GM12878 (cell line): Measurements from ENCODE around the gene RAET1G. TPM values are rescaled to one million over a fixed set of nuclear protein-coding genes. Genes with fewer than 3 reads are reported as not detected.

ENCODE experiments used
- ATAC-seq: fragments of 200-7000 bp; cut with Tn5 transposase; 3 replicates; pipeline ENCODE4 v1.9.1; 2020; ENCODE audit warnings: mild to moderate bottlenecking, moderate library complexity
- BruUV-seq: library from RNA; stranded (reverse); fragments of 400-500 nt; replicated peaks from 2 replicates; lab custom pipeline; 2021; lab: Mats Ljungman, UMichigan
- CTCF ChIA-PET: fragments of 300-600 bp; sonication (Branson Sonifier 250); formaldehyde crosslinking; extraction: SDS; loops from one replicate; lab custom pipeline; 2021; ENCODE audit warnings: inconsistent platforms; lab: Yijun Ruan, JAX
- POLR2A ChIA-PET: fragments of 350-600 bp; formaldehyde crosslinking; extraction: SDS; loops from one replicate; lab custom pipeline; 2021; ENCODE audit warnings: inconsistent platforms; lab: Charles Lee
- RAD21 ChIA-PET: fragments of 300-600 bp; sonication (Branson Sonifier 250); formaldehyde crosslinking; loops from one replicate; lab custom pipeline; 2023; ENCODE audit warnings: antibody characterized with exemption; ENCODE audit not compliant: unreplicated experiment; lab: Charles Lee
- SMC1A ChIA-PET: fragments of 300-600 bp; sonication (Branson Sonifier 250); formaldehyde crosslinking; loops from one replicate; lab custom pipeline; 2023; ENCODE audit not compliant: unreplicated experiment, uncharacterized antibody; lab: Charles Lee
- DNase-seq: peaks from one replicate; pipeline ENCODE4 v3.0.0-alpha.2; 2011; ENCODE audit warnings: low read depth, low spot score
- FAIRE-seq: peaks from 3 replicates; lab custom pipeline; 2011; peaks lifted over from hg19 to GRCh38; lab: Jason Lieb, UNC
- H2AFZ ChIP-seq: 2 replicates; pipeline ENCODE4 v1.6.0; 2011; ENCODE audit warnings: low read depth, low read length, control low read depth; ENCODE audit not compliant: control insufficient read depth
- H3K27ac ChIP-seq: 2 replicates; pipeline ENCODE4 v1.5.1; 2011; ENCODE audit warnings: control low read depth; ENCODE audit not compliant: control insufficient read depth, insufficient read depth
- H3K27me3 ChIP-seq, 2 experiments: replicated peaks in 1 of 2; 2 replicates each; pipeline versions ENCODE4 v1.6.0 to v1.6.1; 2011; ENCODE audit warnings: low read length in 1 of 2; ENCODE audit not compliant: control insufficient read depth in 2 of 2, insufficient read depth in 2 of 2
- H3K36me3 ChIP-seq, 2 experiments: 2 replicates each; pipeline ENCODE4 v1.5.1; 2011; ENCODE audit warnings: low read length in 1 of 2; ENCODE audit not compliant: control insufficient read depth in 2 of 2, insufficient read depth in 2 of 2
- H3K4me1 ChIP-seq: 2 replicates; pipeline ENCODE4 v1.6.1; 2011; ENCODE audit warnings: mild to moderate bottlenecking, low read length, moderate library complexity, mixed read lengths; ENCODE audit not compliant: control insufficient read depth, insufficient read depth
- H3K4me2 ChIP-seq: 2 replicates; pipeline ENCODE4 v1.6.0; 2011; ENCODE audit warnings: control low read depth; ENCODE audit not compliant: control insufficient read depth, insufficient read depth
- H3K4me3 ChIP-seq: fragments of 200-600 bp; sonication (generic); 2 replicates; pipeline ENCODE4 v1.5.1; 2016
- H3K79me2 ChIP-seq: 2 replicates; pipeline ENCODE4 v1.6.0; 2011; ENCODE audit warnings: low read length; ENCODE audit not compliant: control insufficient read depth, insufficient read depth
- H3K9ac ChIP-seq: 2 replicates; pipeline ENCODE4 v1.8.0; 2011; ENCODE audit warnings: low read length, control low read depth, mixed read lengths; ENCODE audit not compliant: control insufficient read depth, insufficient read depth
- H3K9me3 ChIP-seq: replicated peaks from 3 replicates; pipeline ENCODE4 v1.5.1; 2011; ENCODE audit warnings: mild to moderate bottlenecking, low read length; ENCODE audit not compliant: control insufficient read depth, insufficient read depth
- H4K20me1 ChIP-seq: 2 replicates; pipeline ENCODE4 v1.6.0; 2011; ENCODE audit not compliant: control insufficient read depth, insufficient read depth
- BCL11A ChIP-seq: IDR thresholded peaks from 2 replicates; pipeline ENCODE4 v1.6.1; 2011; ENCODE audit warnings: low read depth, low read length
- CREB1 ChIP-seq: IDR thresholded peaks from 2 replicates; pipeline ENCODE4 v1.6.1; 2012; ENCODE audit warnings: low read depth, mild to moderate bottlenecking, inconsistent platforms
- GATAD2B ChIP-seq: fragments of 450-650 bp; conservative IDR thresholded peaks from 2 replicates; pipeline ENCODE4 v1.6.1; 2017; ENCODE audit warnings: low read depth, mild to moderate bottlenecking, moderate library complexity
- IRF4 ChIP-seq: IDR thresholded peaks from 2 replicates; pipeline ENCODE4 v1.6.1; 2011; ENCODE audit warnings: low read depth, low read length
- MEF2B ChIP-seq: fragments of 450-650 bp; IDR thresholded peaks from 2 replicates; pipeline ENCODE4 v1.6.1; 2018; ENCODE audit warnings: mild to moderate bottlenecking, moderate library complexity; ENCODE audit not compliant: partially characterized antibody, poor library complexity, severe bottlenecking
- NR2C2 ChIP-seq: IDR thresholded peaks from 2 replicates; pipeline ENCODE4 v1.6.1; 2011; ENCODE audit warnings: borderline replicate concordance, low read depth; ENCODE audit not compliant: control insufficient read depth, insufficient read length
- NRF1 ChIP-seq: conservative IDR thresholded peaks from 2 replicates; pipeline ENCODE4 v1.6.1; 2011; ENCODE audit warnings: mild to moderate bottlenecking, low read depth, low read length, improper control_type of control experiment
- RCOR1 ChIP-seq: conservative IDR thresholded peaks from 2 replicates; pipeline ENCODE4 v1.6.1; 2012; ENCODE audit warnings: low read depth, low read length, improper control_type of control experiment
- RELA ChIP-seq: fragments of 450-650 bp; IDR thresholded peaks from 2 replicates; pipeline ENCODE4 v1.8.0; 2014; ENCODE audit warnings: borderline replicate concordance; ENCODE audit not compliant: partially characterized antibody
- SMAD5 ChIP-seq: IDR thresholded peaks from 2 replicates; pipeline ENCODE4 v1.6.1; 2016; ENCODE audit warnings: antibody characterized with exemption, low read depth
- SPI1 ChIP-seq: IDR thresholded peaks from 2 replicates; pipeline ENCODE4 v1.6.1; 2011; ENCODE audit warnings: low read depth, mild to moderate bottlenecking, low read length, moderate library complexity, borderline replicate concordance; ENCODE audit not compliant: insufficient read depth
- SREBF2 ChIP-seq: IDR thresholded peaks from 2 replicates; pipeline ENCODE4 v1.6.1; 2012; ENCODE audit warnings: mild to moderate bottlenecking, low read length
- WGBS: methylation state at CpG from one replicate; pipeline ENCODE4 v1.1.6; 2016; ENCODE audit warnings: low lambda C conversion rate; ENCODE audit not compliant: insufficient replicate concordance, insufficient coverage; ENCODE audit errors: missing lambda C conversion rate; 5-methylcytosine and 5-hydroxymethylcytosine counted together
- in situ Hi-C: fragments of 300-500 bp; cut with MboI; formaldehyde crosslinking; loops from 9 replicates; pipeline ENCODE4 v1.14.3; 2018; ENCODE audit warnings: mixed read lengths
- intact Hi-C: fragments of 100-400 bp; cut with micrococcal nuclease; formaldehyde crosslinking; loops from one replicate; pipeline ENCODE4 v1.14.2; 2022; ENCODE audit not compliant: unreplicated experiment
- polyA plus RNA-seq, 11 experiments: library from polyadenylated mRNA; depleted of rRNA in 4 of 11; unstranded in 6 of 11; stranded (reverse) in 5 of 11; fragments of >200 nt; fragmentation: Nextera tagmentation in 4 of 11; fragmentation: Illumina TruSeq in 1 of 11; extraction: Ambion mirVana in 4 of 11; extraction: Trizol in 1 of 11; gene quantifications; 1 replicate in 1 of 11; 2 replicates in 10 of 11; pipeline versions ENCODE4 v1.2.1 to v1.2.3, GENCODE V29; 2011 to 2016; ENCODE audit warnings: inconsistent platforms in 2 of 11, missing spikeins in 2 of 11, low read depth in 1 of 11
- total RNA-seq, 4 experiments: library from RNA; depleted of rRNA in 3 of 4; stranded (reverse); fragments of >200 nt in 3 of 4; fragmentation: Illumina TruSeq in 1 of 4; extraction: Trizol in 1 of 4; gene quantifications; 2 replicates each; pipeline versions ENCODE4 v1.2.1 to v1.2.3, GENCODE V29; 2013 to 2021
- TF ChIP-seq, protein P1 (sequence below): fragments of 450-650 bp; formaldehyde crosslinking; IDR thresholded peaks from 2 replicates; pipeline ENCODE4 v1.4.0; 2020; ENCODE audit warnings: mild to moderate bottlenecking, moderate library complexity
- TF ChIP-seq, protein P2 (sequence below): fragments of 450-650 bp; IDR thresholded peaks from 2 replicates; pipeline ENCODE4 v1.6.1; 2017; ENCODE audit warnings: mild to moderate bottlenecking, moderate library complexity

RAET1G gene
- total and polyA plus RNA-seq, 10 of the 15 experiments (the other 5 are each of a cell fraction or from before 2014, with no cell fraction given): not detected

DNA sequence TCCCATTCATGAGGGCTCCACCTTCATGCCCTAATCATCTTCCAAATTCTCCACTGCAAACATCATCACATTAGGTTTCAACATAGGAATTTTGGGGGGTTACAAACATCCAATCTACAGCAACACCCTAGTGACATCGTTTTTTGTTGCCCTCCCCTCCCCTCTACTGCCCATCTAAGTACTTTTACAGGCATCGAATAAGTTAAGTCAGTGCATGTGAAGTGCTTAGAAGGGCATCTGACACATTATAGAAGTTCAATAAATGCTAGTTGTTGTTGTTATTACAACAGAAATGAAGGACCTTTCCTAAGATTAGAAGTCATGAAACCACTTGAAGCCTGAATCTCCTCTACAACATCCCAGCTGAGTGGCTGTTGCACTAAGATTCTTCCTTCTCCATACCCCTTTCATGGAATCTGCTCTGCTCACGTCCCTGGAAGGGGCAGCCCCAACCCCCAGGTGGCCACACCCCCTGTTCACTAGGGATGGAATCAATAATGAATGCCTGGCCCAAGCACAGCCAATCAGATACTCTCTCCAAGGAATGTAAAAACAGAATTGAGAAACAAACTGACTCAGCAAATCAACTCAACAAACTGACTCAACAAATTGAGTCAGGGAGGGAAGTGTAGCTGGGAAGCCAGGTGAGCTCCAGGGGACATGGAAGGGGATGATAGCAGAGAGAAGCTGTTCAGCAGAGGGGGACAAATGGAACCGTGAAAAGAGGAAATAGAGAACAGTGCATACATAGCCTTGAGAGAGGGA lies 54.9 kb downstream of the RAET1G start:
- Histone ChIP-seq H3K79me2 (no peaks in the 10 kb centered on the region), H4K20me1 (no peaks in the 10 kb centered on the region), H3K4me1 (no peaks in the 10 kb centered on the region; the same call in 1 of the 2 replicates), H3K9me3 (no peaks in the 10 kb centered on the region; the same call in 1 of the 3 replicates), H3K4me3 (no peak overlapping the region), H3K27ac (no peak overlapping the region), H3K27me3 (peaks cover 0 to 2% of the 10 kb centered on the region in 2 experiments), H3K4me2 (no peak overlapping the region), H3K9ac (no peak overlapping the region), H3K36me3 (no peaks in the 10 kb centered on the region), H2AFZ (no peak overlapping the region)
- BruUV-seq: no TSS peak
- no peak for ATAC-seq
- in situ Hi-C loops: no loop called here
- no peak for DNase-seq
- ChIA-PET SMC1A (no interaction called here), CTCF (interaction anchor here (0.5 to 3.7 kb wide), 3 partner anchors 33 to 585 kb away, joined by 3 to 17 read pairs (median 12); no protein-coding TSS in a partner anchor), RAD21 (no interaction called here), POLR2A (no interaction called here)
- FAIRE-seq: no peak
- intact Hi-C loops: loop anchor here (10.0 kb wide), 1 partner anchor 143 kb away; no protein-coding TSS in a partner anchor
- 8% methylated on average over 4 of the region's 4 CpGs for WGBS
- TF ChIP-seq BCL11A (no peak), SREBF2 (no peak), MEF2B (no peak), IRF4 (no peak), NR2C2 (no peak), GATAD2B (no peak), SMAD5 (no peak), NRF1 (no peak), RELA (no peak), RCOR1 (no peak), SPI1 (no peak), CREB1 (no peak)
- TF ChIP-seq, protein P1, sequence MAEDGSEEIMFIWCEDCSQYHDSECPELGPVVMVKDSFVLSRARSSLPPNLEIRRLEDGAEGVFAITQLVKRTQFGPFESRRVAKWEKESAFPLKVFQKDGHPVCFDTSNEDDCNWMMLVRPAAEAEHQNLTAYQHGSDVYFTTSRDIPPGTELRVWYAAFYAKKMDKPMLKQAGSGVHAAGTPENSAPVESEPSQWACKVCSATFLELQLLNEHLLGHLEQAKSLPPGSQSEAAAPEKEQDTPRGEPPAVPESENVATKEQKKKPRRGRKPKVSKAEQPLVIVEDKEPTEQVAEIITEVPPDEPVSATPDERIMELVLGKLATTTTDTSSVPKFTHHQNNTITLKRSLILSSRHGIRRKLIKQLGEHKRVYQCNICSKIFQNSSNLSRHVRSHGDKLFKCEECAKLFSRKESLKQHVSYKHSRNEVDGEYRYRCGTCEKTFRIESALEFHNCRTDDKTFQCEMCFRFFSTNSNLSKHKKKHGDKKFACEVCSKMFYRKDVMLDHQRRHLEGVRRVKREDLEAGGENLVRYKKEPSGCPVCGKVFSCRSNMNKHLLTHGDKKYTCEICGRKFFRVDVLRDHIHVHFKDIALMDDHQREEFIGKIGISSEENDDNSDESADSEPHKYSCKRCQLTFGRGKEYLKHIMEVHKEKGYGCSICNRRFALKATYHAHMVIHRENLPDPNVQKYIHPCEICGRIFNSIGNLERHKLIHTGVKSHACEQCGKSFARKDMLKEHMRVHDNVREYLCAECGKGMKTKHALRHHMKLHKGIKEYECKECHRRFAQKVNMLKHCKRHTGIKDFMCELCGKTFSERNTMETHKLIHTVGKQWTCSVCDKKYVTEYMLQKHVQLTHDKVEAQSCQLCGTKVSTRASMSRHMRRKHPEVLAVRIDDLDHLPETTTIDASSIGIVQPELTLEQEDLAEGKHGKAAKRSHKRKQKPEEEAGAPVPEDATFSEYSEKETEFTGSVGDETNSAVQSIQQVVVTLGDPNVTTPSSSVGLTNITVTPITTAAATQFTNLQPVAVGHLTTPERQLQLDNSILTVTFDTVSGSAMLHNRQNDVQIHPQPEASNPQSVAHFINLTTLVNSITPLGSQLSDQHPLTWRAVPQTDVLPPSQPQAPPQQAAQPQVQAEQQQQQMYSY: no peak
- TF ChIP-seq, protein P2, sequence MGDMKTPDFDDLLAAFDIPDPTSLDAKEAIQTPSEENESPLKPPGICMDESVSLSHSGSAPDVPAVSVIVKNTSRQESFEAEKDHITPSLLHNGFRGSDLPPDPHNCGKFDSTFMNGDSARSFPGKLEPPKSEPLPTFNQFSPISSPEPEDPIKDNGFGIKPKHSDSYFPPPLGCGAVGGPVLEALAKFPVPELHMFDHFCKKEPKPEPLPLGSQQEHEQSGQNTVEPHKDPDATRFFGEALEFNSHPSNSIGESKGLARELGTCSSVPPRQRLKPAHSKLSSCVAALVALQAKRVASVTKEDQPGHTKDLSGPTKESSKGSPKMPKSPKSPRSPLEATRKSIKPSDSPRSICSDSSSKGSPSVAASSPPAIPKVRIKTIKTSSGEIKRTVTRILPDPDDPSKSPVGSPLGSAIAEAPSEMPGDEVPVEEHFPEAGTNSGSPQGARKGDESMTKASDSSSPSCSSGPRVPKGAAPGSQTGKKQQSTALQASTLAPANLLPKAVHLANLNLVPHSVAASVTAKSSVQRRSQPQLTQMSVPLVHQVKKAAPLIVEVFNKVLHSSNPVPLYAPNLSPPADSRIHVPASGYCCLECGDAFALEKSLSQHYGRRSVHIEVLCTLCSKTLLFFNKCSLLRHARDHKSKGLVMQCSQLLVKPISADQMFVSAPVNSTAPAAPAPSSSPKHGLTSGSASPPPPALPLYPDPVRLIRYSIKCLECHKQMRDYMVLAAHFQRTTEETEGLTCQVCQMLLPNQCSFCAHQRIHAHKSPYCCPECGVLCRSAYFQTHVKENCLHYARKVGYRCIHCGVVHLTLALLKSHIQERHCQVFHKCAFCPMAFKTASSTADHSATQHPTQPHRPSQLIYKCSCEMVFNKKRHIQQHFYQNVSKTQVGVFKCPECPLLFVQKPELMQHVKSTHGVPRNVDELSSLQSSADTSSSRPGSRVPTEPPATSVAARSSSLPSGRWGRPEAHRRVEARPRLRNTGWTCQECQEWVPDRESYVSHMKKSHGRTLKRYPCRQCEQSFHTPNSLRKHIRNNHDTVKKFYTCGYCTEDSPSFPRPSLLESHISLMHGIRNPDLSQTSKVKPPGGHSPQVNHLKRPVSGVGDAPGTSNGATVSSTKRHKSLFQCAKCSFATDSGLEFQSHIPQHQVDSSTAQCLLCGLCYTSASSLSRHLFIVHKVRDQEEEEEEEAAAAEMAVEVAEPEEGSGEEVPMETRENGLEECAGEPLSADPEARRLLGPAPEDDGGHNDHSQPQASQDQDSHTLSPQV: no peak
